ENCODE results near the gene FRMD4A.
"Not testable (repeated sequence)": the region's sequence is repeated elsewhere in the genome, so short reads cannot be mapped to it uniquely, and the experiment has no call there.

Gene FRMD4A

DNA sequence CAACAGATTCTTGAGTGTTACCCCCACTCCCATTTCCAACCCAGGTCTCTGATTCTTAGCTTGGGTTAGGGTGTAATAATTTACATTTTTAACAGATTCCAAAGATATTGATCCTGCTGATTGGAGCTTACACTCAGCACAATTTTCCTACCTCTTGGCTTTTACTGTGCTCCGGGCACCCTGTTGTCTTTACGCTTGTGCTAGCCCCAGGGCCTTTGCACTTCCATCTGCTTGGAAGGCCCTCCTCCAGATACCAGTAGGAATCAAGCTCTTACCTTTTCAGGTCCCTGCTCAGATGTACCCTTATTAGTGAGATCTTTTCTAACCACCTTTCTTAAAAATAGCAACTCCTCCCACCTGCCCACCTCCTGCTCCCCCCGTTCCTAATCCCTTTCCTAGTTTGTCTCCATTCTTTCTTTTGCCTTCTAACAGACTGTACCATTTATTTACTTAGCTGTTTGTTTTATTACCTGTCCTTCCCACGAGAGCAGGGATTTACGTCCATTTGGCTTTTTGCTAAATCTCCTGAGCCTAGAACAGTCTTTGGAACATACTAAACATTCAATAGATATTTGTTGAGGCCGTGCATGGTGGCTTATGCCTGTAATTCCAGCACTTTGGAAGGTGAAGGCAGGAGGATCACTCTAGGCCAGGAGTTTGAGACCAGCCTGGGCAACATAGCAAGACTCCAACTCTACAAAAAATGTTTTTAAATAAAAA lies 427.7 kb downstream of the FRMD4A start:
- TF ChIP-seq, protein P1, sequence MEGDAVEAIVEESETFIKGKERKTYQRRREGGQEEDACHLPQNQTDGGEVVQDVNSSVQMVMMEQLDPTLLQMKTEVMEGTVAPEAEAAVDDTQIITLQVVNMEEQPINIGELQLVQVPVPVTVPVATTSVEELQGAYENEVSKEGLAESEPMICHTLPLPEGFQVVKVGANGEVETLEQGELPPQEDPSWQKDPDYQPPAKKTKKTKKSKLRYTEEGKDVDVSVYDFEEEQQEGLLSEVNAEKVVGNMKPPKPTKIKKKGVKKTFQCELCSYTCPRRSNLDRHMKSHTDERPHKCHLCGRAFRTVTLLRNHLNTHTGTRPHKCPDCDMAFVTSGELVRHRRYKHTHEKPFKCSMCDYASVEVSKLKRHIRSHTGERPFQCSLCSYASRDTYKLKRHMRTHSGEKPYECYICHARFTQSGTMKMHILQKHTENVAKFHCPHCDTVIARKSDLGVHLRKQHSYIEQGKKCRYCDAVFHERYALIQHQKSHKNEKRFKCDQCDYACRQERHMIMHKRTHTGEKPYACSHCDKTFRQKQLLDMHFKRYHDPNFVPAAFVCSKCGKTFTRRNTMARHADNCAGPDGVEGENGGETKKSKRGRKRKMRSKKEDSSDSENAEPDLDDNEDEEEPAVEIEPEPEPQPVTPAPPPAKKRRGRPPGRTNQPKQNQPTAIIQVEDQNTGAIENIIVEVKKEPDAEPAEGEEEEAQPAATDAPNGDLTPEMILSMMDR (IDR thresholded peaks at IDR 0.05; ENCODE audit: insufficient read depth, low read length): no peak
- TF ChIP-seq POLR2AphosphoS5 (IDR thresholded peaks at IDR 0.05; ENCODE audit: low read depth): no peak
- TF ChIP-seq, protein P2, sequence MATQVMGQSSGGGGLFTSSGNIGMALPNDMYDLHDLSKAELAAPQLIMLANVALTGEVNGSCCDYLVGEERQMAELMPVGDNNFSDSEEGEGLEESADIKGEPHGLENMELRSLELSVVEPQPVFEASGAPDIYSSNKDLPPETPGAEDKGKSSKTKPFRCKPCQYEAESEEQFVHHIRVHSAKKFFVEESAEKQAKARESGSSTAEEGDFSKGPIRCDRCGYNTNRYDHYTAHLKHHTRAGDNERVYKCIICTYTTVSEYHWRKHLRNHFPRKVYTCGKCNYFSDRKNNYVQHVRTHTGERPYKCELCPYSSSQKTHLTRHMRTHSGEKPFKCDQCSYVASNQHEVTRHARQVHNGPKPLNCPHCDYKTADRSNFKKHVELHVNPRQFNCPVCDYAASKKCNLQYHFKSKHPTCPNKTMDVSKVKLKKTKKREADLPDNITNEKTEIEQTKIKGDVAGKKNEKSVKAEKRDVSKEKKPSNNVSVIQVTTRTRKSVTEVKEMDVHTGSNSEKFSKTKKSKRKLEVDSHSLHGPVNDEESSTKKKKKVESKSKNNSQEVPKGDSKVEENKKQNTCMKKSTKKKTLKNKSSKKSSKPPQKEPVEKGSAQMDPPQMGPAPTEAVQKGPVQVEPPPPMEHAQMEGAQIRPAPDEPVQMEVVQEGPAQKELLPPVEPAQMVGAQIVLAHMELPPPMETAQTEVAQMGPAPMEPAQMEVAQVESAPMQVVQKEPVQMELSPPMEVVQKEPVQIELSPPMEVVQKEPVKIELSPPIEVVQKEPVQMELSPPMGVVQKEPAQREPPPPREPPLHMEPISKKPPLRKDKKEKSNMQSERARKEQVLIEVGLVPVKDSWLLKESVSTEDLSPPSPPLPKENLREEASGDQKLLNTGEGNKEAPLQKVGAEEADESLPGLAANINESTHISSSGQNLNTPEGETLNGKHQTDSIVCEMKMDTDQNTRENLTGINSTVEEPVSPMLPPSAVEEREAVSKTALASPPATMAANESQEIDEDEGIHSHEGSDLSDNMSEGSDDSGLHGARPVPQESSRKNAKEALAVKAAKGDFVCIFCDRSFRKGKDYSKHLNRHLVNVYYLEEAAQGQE (IDR thresholded peaks at IDR 0.05; ENCODE audit: insufficient replicate concordance, low read depth): no peak
- no peak for TF ChIP-seq SPI1 (IDR thresholded peaks at IDR 0.05; ENCODE audit: borderline replicate concordance, low read depth)
- Histone ChIP-seq H3K27ac (replicated peaks) (no peak overlapping the region), H3K27me3 (ENCODE audit: insufficient read depth, poor library complexity, severe bottlenecking) (no peaks in the 10 kb centered on the region), H3K4me3 (replicated peaks; ENCODE audit: insufficient read depth, low read length) (no peak overlapping the region)
- no peak for DNase-seq (ENCODE audit: low read depth in 1 of 2, low spot score in 1 of 2)

DNA sequence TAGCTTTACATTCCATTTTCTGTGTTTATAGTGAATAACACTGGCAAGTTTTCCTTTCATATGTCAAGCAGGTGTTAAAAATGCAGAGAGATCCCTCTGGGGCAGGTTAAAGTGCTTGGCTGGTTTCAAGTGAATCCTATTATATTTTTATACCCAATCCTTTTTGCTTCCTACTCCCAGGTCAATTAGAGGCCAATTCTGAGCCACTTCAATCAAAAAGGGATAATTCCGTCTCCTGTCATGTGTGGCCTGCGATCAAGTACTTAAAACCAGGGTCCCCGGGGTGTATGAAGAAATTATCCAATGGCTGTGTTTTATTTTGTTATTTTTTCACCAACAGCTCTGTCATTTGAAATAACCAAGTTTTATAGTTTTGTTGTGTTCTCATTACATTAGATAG lies 430.8 kb downstream of the FRMD4A start:
- TF ChIP-seq GABPA (IDR thresholded peaks at IDR 0.05; ENCODE audit: low read depth) (no peak), POLR2AphosphoS5 (IDR thresholded peaks at IDR 0.05; ENCODE audit: low read depth) (no peak), SPI1 (IDR thresholded peaks at IDR 0.05; ENCODE audit: borderline replicate concordance, low read depth) (no peak)
- TF ChIP-seq, protein P1 (IDR thresholded peaks at IDR 0.05; ENCODE audit: insufficient read depth, low read length): no peak
- TF ChIP-seq, protein P2 (IDR thresholded peaks at IDR 0.05; ENCODE audit: insufficient replicate concordance, low read depth): no peak
- no peaks in the 10 kb centered on the region for H3K27me3 ChIP-seq (ENCODE audit: insufficient read depth, poor library complexity, severe bottlenecking)
- no peak overlapping the region for H3K27ac ChIP-seq (replicated peaks)
- DNase-seq (ENCODE audit: low read depth in 1 of 2, low spot score in 1 of 2): no peak
- H3K4me3 ChIP-seq (replicated peaks; ENCODE audit: insufficient read depth, low read length): no peak overlapping the region

DNA sequence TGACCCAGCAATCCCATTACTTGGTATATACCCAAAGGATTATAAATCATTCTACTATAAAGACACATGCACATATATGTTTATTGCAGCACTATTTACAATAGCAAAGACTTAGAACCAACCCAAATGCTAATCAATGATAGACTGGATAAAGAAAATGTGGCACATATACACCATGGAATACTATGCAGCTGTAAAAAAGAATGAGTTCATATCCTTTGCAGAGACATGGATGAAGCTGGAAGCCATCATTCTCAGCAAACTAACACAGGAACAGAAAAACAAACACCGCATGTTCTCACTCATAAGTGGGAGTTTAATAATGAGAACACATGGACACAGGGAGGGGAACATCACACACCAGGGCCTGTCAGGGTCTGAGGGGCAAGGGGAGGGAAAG lies 434.6 kb downstream of the FRMD4A start:
- not testable (repeated sequence) for H3K27me3 ChIP-seq (ENCODE audit: insufficient read depth, poor library complexity, severe bottlenecking); DNase-seq (ENCODE audit: low read depth in 1 of 2, low spot score in 1 of 2); H3K4me3 ChIP-seq (replicated peaks; ENCODE audit: insufficient read depth, low read length); H3K27ac ChIP-seq (replicated peaks)

DNA sequence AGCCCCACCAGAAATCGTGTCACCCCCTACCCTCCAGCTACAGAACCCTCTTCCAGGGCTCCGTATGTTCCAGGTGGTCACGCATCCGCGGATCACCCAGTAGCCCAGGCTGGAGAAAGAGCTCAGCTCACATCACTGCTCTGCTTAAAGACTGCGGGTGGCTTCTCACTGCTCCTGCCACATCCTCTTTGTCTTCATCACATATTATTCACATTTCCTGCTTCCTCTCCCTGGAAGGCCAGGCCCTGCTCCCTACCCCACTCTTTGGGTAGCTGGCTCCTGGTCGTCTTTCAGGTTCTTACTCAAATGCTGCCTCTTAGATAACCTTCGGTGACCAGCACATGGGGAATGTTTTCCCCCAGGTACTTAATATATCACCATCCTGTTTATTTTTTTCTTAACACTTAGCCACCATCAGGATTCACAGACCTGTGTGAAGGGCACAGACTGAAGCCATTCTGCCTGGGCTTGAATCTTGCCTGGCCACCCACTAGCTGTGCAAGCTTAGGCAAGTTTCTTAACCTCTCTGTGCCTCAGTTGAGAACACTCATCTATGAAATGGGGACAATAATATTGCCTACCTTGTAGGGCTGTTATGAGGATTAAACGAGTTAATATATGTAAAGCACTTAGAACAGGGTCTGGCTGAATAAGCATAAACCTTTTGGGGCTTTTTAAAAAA lies 436.2 kb downstream of the FRMD4A start:
- Histone ChIP-seq H3K27ac (replicated peaks) (no peak overlapping the region), H3K4me3 (replicated peaks; ENCODE audit: insufficient read depth, low read length) (no peak overlapping the region), H3K27me3 (ENCODE audit: insufficient read depth, poor library complexity, severe bottlenecking) (no peaks in the 10 kb centered on the region)
- no peak for DNase-seq (ENCODE audit: low read depth in 1 of 2, low spot score in 1 of 2)
- no peak for TF ChIP-seq SPI1 (IDR thresholded peaks at IDR 0.05; ENCODE audit: borderline replicate concordance, low read depth)
- TF ChIP-seq GABPA (IDR thresholded peaks at IDR 0.05; ENCODE audit: low read depth): no peak
- no peak for TF ChIP-seq POLR2AphosphoS5 (IDR thresholded peaks at IDR 0.05; ENCODE audit: low read depth)
- TF ChIP-seq, protein P2 (IDR thresholded peaks at IDR 0.05; ENCODE audit: insufficient replicate concordance, low read depth): no peak
- TF ChIP-seq, protein P1 (IDR thresholded peaks at IDR 0.05; ENCODE audit: insufficient read depth, low read length): no peak

Data from HL-60 (cell line).